IMR-90 (cell line): ENCODE results near the gene C3orf70. TPM values are rescaled to one million over a fixed set of nuclear protein-coding genes. Genes with fewer than 3 reads are reported as not detected.

Source experiments
- polyA plus RNA-seq, 3 experiments: library from polyadenylated mRNA; depleted of rRNA; stranded (reverse); fragments of >200 nt; gene quantifications; 2 replicates each; pipeline ENCODE4 v1.2.3, GENCODE V29; 2012; ENCODE audit warnings: low replicate concordance in 1 of 3
- total RNA-seq: library from RNA; depleted of rRNA; stranded (reverse); fragments of >200 nt; gene quantifications from 2 replicates; pipeline ENCODE4 v1.2.3, GENCODE V29; 2012; rRNA removed

The C3orf70 gene
- total and polyA plus RNA-seq, 2 of the 4 experiments (the other 2 are of a cell fraction): 0.96 to 1.8 TPM

Other genes with a start within 250 kb of the C3orf70 start
- gene EHHADH, start 101.0 kb upstream of the C3orf70 start, total RNA-seq: 4.2 and 4.7 TPM in 2 replicates
- gene EHHADH, start 101.0 kb upstream of the C3orf70 start, polyA plus RNA-seq (2012; rRNA removed): 2.0 TPM in 2 replicates
- 17.6 and 19.2 TPM in 2 replicates for gene MAP3K13, start 210.1 kb upstream of the C3orf70 start, total RNA-seq
- gene MAP3K13, start 210.1 kb upstream of the C3orf70 start, polyA plus RNA-seq (2012; rRNA removed): 8.6 and 9.9 TPM in 2 replicates